ENCODE data around the gene CCL14.
"Not testable (repeated sequence)": the region's sequence is repeated elsewhere in the genome, so short reads cannot be mapped to it uniquely, and the experiment has no call there.

The CCL14 gene

GRCh38 chr17:35986643-35987042 is at the start of gene CCL14:
Gene CCL14 (minus strand): TSS chr17:35986729. CDS start chr17:35986649, 80 bp downstream.
- H3K4me3 ChIP-seq (ENCODE audit: low read depth, low read length): no peak within 1 kb of the TSS
- DNase-seq (ENCODE audit: low read depth): no peak

GRCh38 chr17:36036235-36036634 is 49.7 kb upstream of the CCL14 start:
- no peak overlapping the region for H3K4me3 ChIP-seq (ENCODE audit: low read depth, low read length)
- no peak for DNase-seq (ENCODE audit: low read depth)

- DNase-seq (ENCODE audit: low read depth): no peak
Measured at GRCh38 chr17:36034127-36034526, 47.6 kb upstream of the CCL14 start.

GRCh38 chr17:36030956-36031355 is 44.4 kb upstream of the CCL14 start:
- DNase-seq (ENCODE audit: low read depth): no peak
- H3K4me3 ChIP-seq (ENCODE audit: low read depth, low read length): no peak overlapping the region

More at GRCh38 chr17:36034127-36034526, 47.6 kb upstream of the CCL14 start:
- H3K4me3 ChIP-seq (ENCODE audit: low read depth, low read length): no peak overlapping the region

- DNase-seq (ENCODE audit: low read depth): no peak
- H3K4me3 ChIP-seq (ENCODE audit: low read depth, low read length): no peak overlapping the region
Measured at GRCh38 chr17:36027761-36028160, 41.2 kb upstream of the CCL14 start.

GRCh38 chr17:36024106-36024869 is 37.8 kb upstream of the CCL14 start:
- no peak overlapping the region for H3K4me3 ChIP-seq (ENCODE audit: low read depth, low read length)
- DNase-seq (ENCODE audit: low read depth): no peak

GRCh38 chr17:36019423-36019822 is 32.9 kb upstream of the CCL14 start:
- DNase-seq (ENCODE audit: low read depth): no peak
- H3K4me3 ChIP-seq (ENCODE audit: low read depth, low read length): no peak overlapping the region

GRCh38 chr17:36017799-36018198 is 31.3 kb upstream of the CCL14 start, which contains the start of gene CCL23:
Gene CCL23 (minus strand): TSS chr17:36017972. CDS start chr17:36017897, 75 bp downstream.
- no peak within 1 kb of the TSS for H3K4me3 ChIP-seq (ENCODE audit: low read depth, low read length)
- DNase-seq (ENCODE audit: low read depth): no peak

- DNase-seq (ENCODE audit: low read depth): no peak
- H3K4me3 ChIP-seq (ENCODE audit: low read depth, low read length): no peak overlapping the region
Measured at GRCh38 chr17:36016555-36016954, 30.0 kb upstream of the CCL14 start.

- DNase-seq (ENCODE audit: low read depth); H3K4me3 ChIP-seq (ENCODE audit: low read depth, low read length): not testable (repeated sequence)
Measured at GRCh38 chr17:36015895-36016294, 29.4 kb upstream of the CCL14 start.

- DNase-seq (ENCODE audit: low read depth): no peak
- H3K4me3 ChIP-seq (ENCODE audit: low read depth, low read length): no peak overlapping the region
Measured at GRCh38 chr17:36014946-36015345, 28.4 kb upstream of the CCL14 start.

GRCh38 chr17:36011201-36011600 is 24.7 kb upstream of the CCL14 start:
- no peak for DNase-seq (ENCODE audit: low read depth)

GRCh38 chr17:36008998-36009665 is 22.6 kb upstream of the CCL14 start:
- no peak overlapping the region for H3K4me3 ChIP-seq (ENCODE audit: low read depth, low read length)
- no peak for DNase-seq (ENCODE audit: low read depth)

More at GRCh38 chr17:36011201-36011600, 24.7 kb upstream of the CCL14 start:
- no peak overlapping the region for H3K4me3 ChIP-seq (ENCODE audit: low read depth, low read length)

GRCh38 chr17:36004594-36005108 is 18.1 kb upstream of the CCL14 start:
- no peak overlapping the region for H3K4me3 ChIP-seq (ENCODE audit: low read depth, low read length)
- DNase-seq (ENCODE audit: low read depth): no peak

GRCh38 chr17:36002631-36003030 is 16.1 kb upstream of the CCL14 start:
- no peak overlapping the region for H3K4me3 ChIP-seq (ENCODE audit: low read depth, low read length)
- DNase-seq (ENCODE audit: low read depth): no peak

GRCh38 chr17:36001862-36002603 is 15.5 kb upstream of the CCL14 start:
- no peak overlapping the region for H3K4me3 ChIP-seq (ENCODE audit: low read depth, low read length)
- no peak for DNase-seq (ENCODE audit: low read depth)

GRCh38 chr17:36001110-36001771 is 14.7 kb upstream of the CCL14 start, which contains the start of gene CCL15:
Gene CCL15 (minus strand): TSS chr17:36001553. CDS start chr17:36001492, 61 bp downstream.
- no peak within 1 kb of the TSS for H3K4me3 ChIP-seq (ENCODE audit: low read depth, low read length)
- no peak for DNase-seq (ENCODE audit: low read depth)

- no peak for DNase-seq (ENCODE audit: low read depth)
- no peak overlapping the region for H3K4me3 ChIP-seq (ENCODE audit: low read depth, low read length)
Measured at GRCh38 chr17:36000732-36001109, 14.2 kb upstream of the CCL14 start.

- DNase-seq (ENCODE audit: low read depth): no peak
- H3K4me3 ChIP-seq (ENCODE audit: low read depth, low read length): no peak overlapping the region
Measured at GRCh38 chr17:35998756-35999155, 12.2 kb upstream of the CCL14 start.
